Measurements from ENCODE around the gene GLIS1. TPM values are rescaled to one million over a fixed set of nuclear protein-coding genes. Genes with fewer than 3 reads are reported as not detected.

The GLIS1 gene
- total and polyA plus RNA-seq, 2 experiments from 2014 or later, result 0.22 to 0.61 TPM

- H3K4me2 ChIP-seq (ENCODE audit: unreplicated experiment), result no peak overlapping the region
- H3K9me2 ChIP-seq (ENCODE audit: insufficient read depth), result no peaks in the 10 kb centered on the region
- no peaks in the 10 kb centered on the region for H3K79me2 ChIP-seq (ENCODE audit: insufficient read depth)
- H4K20me1 ChIP-seq (ENCODE audit: insufficient read depth), result no peaks in the 10 kb centered on the region
- no peaks in the 10 kb centered on the region for H3K4me1 ChIP-seq (ENCODE audit: insufficient read depth)
- no peak overlapping the region for H3K27ac ChIP-seq
- in situ Hi-C loops (cut with MboI), result no loop called here
- no peaks in the 10 kb centered on the region for H3K36me3 ChIP-seq (ENCODE audit: low read depth)
- no peaks in the 10 kb centered on the region for H3K9me3 ChIP-seq (ENCODE audit: low read depth)
- H3K4me3 ChIP-seq, result no peak overlapping the region
- peaks cover 14% of the 10 kb centered on the region for H3K27me3 ChIP-seq (replicated peaks; ENCODE audit: insufficient read depth)
- WGBS, 2 experiments (ENCODE audit: low coverage in 1 of 2, low lambda C conversion rate in 2 of 2, missing lambda C conversion rate in 2 of 2), result 37 to 40% methylated on average over 20 of the region's 20 CpGs
- no peak overlapping the region for H2AFZ ChIP-seq
- peak; percentile 27 for DNase-seq
- no peak for TF ChIP-seq EZH2 (IDR thresholded peaks at IDR 0.05; ENCODE audit: insufficient read depth, poor library complexity, severe bottlenecking)
- TF ChIP-seq EZH2phosphoT487 (IDR thresholded peaks at IDR 0.05; ENCODE audit: insufficient read depth, low read depth), result no peak
- no peak overlapping the region for H3K9ac ChIP-seq
- H3F3A ChIP-seq (ENCODE audit: insufficient read depth), result no peaks in the 10 kb centered on the region
These were observed 148.1 kb downstream of the GLIS1 start for GRCh38 chr1:53590531-53591515.

- 85 to 86% methylated on average over 4 of the region's 4 CpGs for WGBS, 2 experiments (ENCODE audit: low coverage in 1 of 2, low lambda C conversion rate in 2 of 2, missing lambda C conversion rate in 2 of 2)
- H3K4me2 ChIP-seq (ENCODE audit: unreplicated experiment), result no peak overlapping the region
- no peak overlapping the region for H3K4me3 ChIP-seq
- no peaks in the 10 kb centered on the region for H3K79me2 ChIP-seq (ENCODE audit: insufficient read depth)
- H3K9ac ChIP-seq, result no peak overlapping the region
- H3K4me1 ChIP-seq (ENCODE audit: insufficient read depth), result no peaks in the 10 kb centered on the region
- DNase-seq, result no peak
- no peak overlapping the region for H2AFZ ChIP-seq
- H3K9me3 ChIP-seq (ENCODE audit: low read depth), result no peaks in the 10 kb centered on the region
- TF ChIP-seq EZH2 (IDR thresholded peaks at IDR 0.05; ENCODE audit: insufficient read depth, poor library complexity, severe bottlenecking), result no peak
- TF ChIP-seq EZH2phosphoT487 (IDR thresholded peaks at IDR 0.05; ENCODE audit: insufficient read depth, low read depth), result no peak
- no peaks in the 10 kb centered on the region for H3K36me3 ChIP-seq (ENCODE audit: low read depth)
- H3K27me3 ChIP-seq (replicated peaks; ENCODE audit: insufficient read depth), result peaks cover 16% of the 10 kb centered on the region
- H3K27ac ChIP-seq, result no peak overlapping the region
- in situ Hi-C loops (cut with MboI), result no loop called here
- H4K20me1 ChIP-seq (ENCODE audit: insufficient read depth), result no peaks in the 10 kb centered on the region
- no peaks in the 10 kb centered on the region for H3K9me2 ChIP-seq (ENCODE audit: insufficient read depth)
- no peaks in the 10 kb centered on the region for H3F3A ChIP-seq (ENCODE audit: insufficient read depth)
These were observed 148.9 kb downstream of the GLIS1 start for GRCh38 chr1:53590104-53590503.

- H3K27me3 ChIP-seq (replicated peaks; ENCODE audit: insufficient read depth), result peaks cover 19% of the 10 kb centered on the region
- no peaks in the 10 kb centered on the region for H4K20me1 ChIP-seq (ENCODE audit: insufficient read depth)
- no peaks in the 10 kb centered on the region for H3K36me3 ChIP-seq (ENCODE audit: low read depth)
- no peaks in the 10 kb centered on the region for H3K9me2 ChIP-seq (ENCODE audit: insufficient read depth)
- H3F3A ChIP-seq (ENCODE audit: insufficient read depth), result no peaks in the 10 kb centered on the region
- no peak overlapping the region for H3K4me3 ChIP-seq
- H3K27ac ChIP-seq, result no peak overlapping the region
- 92 to 95% methylated on average over 11 of the region's 11 CpGs for WGBS, 2 experiments (ENCODE audit: low coverage in 1 of 2, low lambda C conversion rate in 2 of 2, missing lambda C conversion rate in 2 of 2)
- in situ Hi-C loops (cut with MboI), result no loop called here
- no peaks in the 10 kb centered on the region for H3K4me1 ChIP-seq (ENCODE audit: insufficient read depth)
- no peak overlapping the region for H3K4me2 ChIP-seq (ENCODE audit: unreplicated experiment)
- H3K79me2 ChIP-seq (ENCODE audit: insufficient read depth), result no peaks in the 10 kb centered on the region
- no peak for DNase-seq
- no peak overlapping the region for H3K9ac ChIP-seq
- H3K9me3 ChIP-seq (ENCODE audit: low read depth), result no peaks in the 10 kb centered on the region
- no peak overlapping the region for H2AFZ ChIP-seq
- no peak for TF ChIP-seq EZH2phosphoT487 (IDR thresholded peaks at IDR 0.05; ENCODE audit: insufficient read depth, low read depth)
- TF ChIP-seq EZH2 (IDR thresholded peaks at IDR 0.05; ENCODE audit: insufficient read depth, poor library complexity, severe bottlenecking), result no peak
These were observed 149.7 kb downstream of the GLIS1 start for GRCh38 chr1:53589043-53589887.

DNA sequence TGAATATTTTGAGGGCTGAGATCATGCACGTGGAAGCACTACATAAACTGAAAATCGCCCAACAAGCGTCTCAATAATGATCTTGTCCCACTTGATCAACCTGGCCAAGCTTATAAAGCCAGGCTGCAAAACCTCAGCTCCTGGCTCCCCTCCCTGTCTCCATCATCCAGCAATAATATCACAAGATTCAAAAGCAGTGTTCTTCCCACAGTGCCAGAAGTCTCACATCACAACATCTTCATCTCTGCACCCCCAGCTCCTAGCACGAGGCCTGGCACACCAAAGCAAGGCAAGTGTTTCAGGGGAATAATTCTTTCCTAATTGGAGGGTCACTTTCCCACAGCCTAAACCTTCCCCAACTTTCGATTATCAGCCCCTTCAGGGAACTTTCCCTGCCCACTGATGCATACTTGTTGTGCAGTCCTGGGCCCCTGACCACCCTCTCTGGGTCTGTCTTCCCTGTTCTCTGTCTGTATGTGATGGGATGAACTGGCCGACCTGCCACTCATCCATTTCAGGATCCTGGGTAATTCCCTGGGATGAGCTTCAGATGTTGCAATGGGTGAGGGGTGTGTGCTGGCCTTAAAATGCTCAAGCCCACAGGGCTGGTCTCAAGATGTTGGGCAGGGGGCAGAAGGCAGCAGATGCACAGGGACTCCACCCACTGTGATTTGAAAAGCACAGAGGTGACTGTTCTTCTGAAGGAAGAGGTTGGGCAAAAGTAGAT lies 150.7 kb downstream of the GLIS1 start:
- peaks cover 19% of the 10 kb centered on the region for H3K27me3 ChIP-seq (replicated peaks; ENCODE audit: insufficient read depth)
- 77 to 80% methylated on average over 6 of the region's 6 CpGs for WGBS, 2 experiments (ENCODE audit: low coverage in 1 of 2, low lambda C conversion rate in 2 of 2, missing lambda C conversion rate in 2 of 2)
- no peak for DNase-seq
- no peaks in the 10 kb centered on the region for H4K20me1 ChIP-seq (ENCODE audit: insufficient read depth)
- H3K36me3 ChIP-seq (ENCODE audit: low read depth), result no peaks in the 10 kb centered on the region
- no peak overlapping the region for H2AFZ ChIP-seq
- no peaks in the 10 kb centered on the region for H3K9me2 ChIP-seq (ENCODE audit: insufficient read depth)
- no peak overlapping the region for H3K4me3 ChIP-seq
- H3K4me2 ChIP-seq (ENCODE audit: unreplicated experiment), result no peak overlapping the region
- in situ Hi-C loops (cut with MboI), result no loop called here
- no peak overlapping the region for H3K9ac ChIP-seq
- no peak overlapping the region for H3K27ac ChIP-seq
- H3F3A ChIP-seq (ENCODE audit: insufficient read depth), result no peaks in the 10 kb centered on the region
- H3K79me2 ChIP-seq (ENCODE audit: insufficient read depth), result no peaks in the 10 kb centered on the region
- no peaks in the 10 kb centered on the region for H3K9me3 ChIP-seq (ENCODE audit: low read depth)
- no peak for TF ChIP-seq EZH2 (IDR thresholded peaks at IDR 0.05; ENCODE audit: insufficient read depth, poor library complexity, severe bottlenecking)
- TF ChIP-seq EZH2phosphoT487 (IDR thresholded peaks at IDR 0.05; ENCODE audit: insufficient read depth, low read depth), result no peak
- H3K4me1 ChIP-seq (ENCODE audit: insufficient read depth), result no peaks in the 10 kb centered on the region

Measured in GM23248 (cell line).